ENCODE data around the gene OSTM1.
"Not testable (repeated sequence)": the region's sequence is repeated elsewhere in the genome, so short reads cannot be mapped to it uniquely, and the experiment has no call there.

OSTM1 gene

DNA sequence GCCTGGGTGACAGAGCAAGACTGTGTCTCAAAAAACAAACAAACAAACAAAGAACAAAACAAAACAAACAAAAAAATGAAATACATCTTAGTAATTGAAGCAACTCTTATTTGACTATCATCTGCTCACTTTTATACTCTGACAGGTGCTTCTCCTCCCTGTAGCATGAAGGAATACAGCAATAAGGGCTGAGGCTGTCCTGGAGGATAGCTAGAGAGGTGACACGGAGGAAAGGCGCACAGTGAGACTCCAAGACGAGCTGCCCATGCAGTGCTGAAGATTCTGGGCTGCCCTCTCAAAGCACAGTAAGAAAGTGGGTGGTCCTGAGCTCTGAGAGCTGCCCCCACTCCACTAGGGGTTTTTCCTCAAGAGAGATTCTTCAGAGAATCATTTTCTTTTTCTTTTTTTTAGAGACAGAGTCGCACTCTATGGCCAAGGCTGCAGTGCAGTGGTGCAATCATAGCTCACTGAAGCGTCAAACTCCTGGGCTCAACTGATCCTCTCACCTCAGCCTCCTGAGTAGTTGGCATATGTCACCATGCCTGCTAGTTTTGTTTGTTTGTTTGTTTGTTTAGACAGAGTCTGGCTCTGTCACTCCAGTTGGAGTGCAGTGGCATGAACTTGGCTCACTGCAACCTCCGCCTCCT lies 50.0 kb downstream of the OSTM1 start:
- no peak for DNase-seq (ENCODE audit: low read depth in 2 of 2)

DNA sequence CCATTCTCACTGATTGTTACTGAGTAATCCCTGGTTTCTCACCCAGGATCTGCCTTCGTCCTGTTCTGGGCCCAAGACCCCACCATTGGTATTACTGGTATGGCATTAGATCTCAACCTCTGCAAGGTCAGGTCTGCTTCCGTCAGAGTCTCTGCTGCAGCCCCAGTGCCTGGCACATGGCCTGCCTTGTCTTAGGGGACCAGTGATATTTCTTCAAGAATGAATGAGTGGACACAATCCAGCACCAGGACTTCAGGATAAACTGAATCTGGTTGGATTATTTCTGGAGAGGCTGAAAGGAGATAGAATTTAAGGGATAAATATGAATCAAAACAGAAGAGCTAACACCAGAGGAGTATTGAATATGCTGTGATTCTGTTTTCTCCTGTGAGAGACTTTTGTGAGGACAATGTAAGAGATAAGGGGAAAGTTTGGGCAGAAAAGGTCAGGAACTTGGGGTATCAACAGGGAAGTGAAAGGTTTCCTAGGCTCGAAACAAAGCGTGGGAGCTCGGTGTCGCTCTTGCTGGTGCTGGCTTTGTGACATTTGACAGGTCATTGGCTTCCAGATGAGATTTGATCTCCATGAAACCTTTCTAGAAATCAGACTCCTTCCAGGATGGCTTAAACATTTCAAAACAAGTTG lies 53.9 kb downstream of the OSTM1 start:
- DNase-seq (ENCODE audit: low read depth in 2 of 2): no peak

DNA sequence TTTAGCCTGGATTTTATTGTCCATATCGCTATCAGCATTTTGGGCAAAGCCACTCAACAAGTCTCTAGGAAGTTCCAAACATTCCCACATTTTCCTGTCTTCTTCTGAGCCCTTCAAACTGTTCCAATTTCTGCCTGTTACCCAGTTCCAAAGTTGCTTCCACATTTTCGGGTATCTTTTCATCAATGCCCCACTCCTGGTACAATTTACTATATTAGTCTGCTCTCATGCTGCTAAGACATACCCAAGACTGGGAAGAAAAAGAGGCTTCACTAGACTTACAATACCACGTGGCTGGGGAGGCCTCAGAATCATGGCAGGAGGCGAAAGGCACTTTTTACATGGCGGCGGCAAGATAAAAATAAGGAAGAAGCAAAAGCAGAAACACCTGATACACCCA lies 58.3 kb downstream of the OSTM1 start:
- not testable (repeated sequence) for DNase-seq (ENCODE audit: low read depth in 2 of 2)

DNA sequence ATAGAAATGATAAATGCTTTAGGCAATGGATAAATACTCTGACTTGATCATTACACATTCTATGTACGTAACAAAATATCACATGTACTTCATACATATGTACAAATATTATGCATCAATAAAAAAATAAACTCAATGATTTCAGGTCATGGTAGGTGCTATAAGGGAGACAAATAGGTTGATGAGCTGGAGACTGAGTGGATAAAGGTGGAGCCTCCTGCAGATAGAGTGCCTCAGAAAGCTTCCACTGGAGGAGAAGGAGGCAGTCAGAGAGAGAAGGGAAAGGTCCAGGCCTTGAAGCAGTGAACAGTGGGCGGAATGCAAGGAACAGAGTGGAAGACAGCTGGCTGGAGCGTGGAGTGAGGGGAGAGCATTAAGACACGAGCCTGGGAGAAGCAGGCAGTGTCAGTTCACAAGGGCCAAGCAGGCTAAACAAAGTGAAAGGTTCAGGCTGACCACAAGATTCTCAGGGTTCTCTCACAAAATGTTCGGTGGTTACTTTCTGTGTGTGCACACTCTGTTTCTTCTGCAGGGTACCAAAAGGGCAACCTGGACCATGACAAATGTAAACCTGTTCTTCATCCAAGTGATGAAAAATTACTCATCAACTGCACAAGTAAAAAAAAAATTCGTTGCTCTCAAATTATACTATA lies 60.6 kb downstream of the OSTM1 start:
- DNase-seq (ENCODE audit: low read depth in 2 of 2): no peak

DNA sequence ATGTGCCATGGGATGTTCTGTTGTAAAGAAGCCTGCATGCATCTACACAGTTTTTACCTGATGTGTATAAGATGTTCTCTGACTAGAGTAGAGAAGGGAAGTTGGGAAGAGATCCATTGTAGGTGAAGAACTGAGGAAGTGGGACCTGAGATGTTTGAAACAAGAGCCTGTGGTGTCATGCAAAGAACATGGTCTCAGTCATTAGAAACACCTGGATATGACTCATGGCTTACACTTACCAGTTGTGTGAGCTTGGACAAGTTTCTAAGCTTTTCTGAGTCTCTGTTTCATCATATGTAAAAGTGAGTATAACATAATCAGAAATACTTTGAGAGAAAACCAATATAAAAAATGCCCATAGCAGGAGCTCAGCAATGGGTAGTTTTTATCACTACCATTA lies 64.6 kb downstream of the OSTM1 start:
- no peak for DNase-seq (ENCODE audit: low read depth in 2 of 2)

DNA sequence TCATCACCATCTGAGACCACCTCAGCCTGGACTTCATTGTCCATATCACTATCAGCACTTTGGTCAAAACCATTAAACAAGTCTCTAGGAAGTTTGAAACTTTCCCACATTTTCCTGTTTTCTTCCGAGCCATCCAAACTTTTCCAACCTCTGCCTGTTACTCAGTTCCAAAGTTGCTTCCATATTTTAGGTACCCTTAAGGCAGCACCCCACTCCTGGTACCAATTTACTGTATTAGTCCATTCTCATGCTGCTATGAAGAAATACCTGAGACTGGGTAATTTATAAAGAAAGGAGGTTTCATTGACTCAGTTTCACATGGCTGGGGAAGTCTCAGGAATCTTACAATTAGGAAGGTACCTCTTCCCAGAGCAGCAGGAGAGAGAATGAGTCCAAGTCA lies 65.3 kb downstream of the OSTM1 start:
- not testable (repeated sequence) for DNase-seq (ENCODE audit: low read depth in 2 of 2)

DNA sequence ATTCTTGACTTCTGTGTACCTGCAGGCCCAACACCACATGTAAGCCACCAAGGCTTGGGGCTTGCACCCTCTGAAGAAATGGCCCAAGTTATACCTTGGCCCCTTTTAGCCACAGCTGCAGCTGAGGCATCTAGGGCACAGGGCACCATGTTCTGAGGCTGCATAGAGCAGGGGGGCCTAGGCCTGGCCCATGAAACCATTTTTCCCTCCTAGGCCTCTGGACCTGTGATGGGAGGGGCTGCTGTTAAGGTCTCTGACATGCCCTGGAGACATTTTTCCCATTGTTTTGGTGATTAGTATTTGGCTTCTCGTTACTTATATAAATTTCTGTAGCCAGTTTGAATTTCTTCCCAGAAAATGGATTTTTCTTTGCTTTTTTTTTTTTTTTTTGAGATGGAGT lies 66.2 kb downstream of the OSTM1 start:
- DNase-seq (ENCODE audit: low read depth in 2 of 2): no peak

DNA sequence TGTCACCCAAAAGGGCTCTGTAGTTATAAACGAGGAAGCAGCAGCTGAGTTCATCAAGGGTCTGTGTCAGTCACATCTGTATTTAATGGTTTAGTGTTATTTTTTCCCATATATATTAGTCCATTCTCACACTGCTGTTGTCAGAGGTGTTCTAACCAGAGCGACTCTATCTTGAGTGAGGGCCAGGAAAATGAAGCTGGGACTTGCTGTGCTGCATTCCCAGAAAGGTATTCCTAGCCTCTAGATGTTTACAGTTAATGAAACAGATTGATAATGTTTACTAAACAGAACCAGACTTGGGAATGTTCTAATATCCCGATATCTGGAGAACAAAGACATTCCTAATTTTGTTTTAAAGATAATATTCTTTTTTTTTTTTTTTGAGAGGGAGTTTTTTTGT lies 68.6 kb downstream of the OSTM1 start:
- no peak for DNase-seq (ENCODE audit: low read depth in 2 of 2)

DNA sequence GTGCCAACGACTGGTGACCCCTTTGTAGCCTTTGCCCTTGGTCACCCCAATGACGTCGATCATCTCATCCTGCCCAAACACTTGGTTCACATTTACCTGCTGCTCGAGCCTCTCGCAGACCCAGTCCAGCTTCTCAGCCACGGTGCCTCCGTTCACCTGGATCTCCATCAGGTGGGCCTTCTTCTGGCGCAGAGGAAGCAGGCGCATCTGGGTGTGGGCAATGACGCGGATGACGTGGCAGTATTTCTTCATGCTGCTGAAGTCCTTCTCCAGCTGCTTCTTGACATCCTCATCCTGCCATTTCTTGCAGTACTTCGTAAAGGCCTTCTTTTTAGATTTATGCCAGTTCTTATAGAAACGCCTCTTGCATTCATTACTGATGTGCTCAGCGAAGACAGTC lies 69.7 kb downstream of the OSTM1 start:
- no peak for DNase-seq (ENCODE audit: low read depth in 2 of 2)

DNA sequence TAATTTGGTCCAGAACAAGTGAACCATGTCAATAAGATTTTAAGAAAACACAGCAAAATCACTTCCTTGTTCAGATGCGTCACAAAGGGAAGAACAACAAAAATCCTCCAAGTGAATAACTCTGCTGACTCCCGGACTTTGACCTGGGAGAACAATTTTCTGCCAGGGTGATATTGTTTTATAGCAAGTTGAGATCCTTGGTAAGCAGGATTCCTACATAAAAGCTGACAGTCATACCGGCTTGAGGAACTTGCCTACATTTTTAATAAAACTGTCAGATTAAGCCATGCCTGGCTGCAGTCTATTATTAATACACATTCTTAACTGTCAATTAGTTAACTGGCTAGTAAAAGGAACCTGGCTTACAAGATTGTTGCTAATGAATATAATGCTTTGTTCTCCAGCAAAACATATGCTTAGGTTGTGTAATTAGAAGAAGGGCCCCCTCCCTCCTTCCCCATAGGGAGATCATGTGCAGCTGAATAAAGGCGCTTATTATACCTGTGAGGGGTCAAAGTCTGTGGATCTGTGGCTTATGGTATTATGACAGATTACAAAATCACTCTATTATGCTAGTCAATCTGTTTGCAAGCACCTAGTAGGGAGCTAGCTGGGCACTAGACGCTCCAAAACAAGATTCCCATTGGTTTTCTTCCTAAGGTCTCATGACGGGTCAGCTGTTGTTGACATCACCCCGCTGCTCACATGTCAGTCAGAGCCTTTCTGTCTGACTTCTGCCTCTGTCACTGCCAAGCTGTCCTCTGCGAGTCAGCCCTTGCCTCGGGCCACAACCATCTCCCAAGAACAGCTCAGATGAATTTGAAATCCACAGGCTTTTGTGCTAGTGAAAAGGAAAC lies 71.9 kb downstream of the OSTM1 start:
- no peak for DNase-seq (ENCODE audit: low read depth in 2 of 2)

DNA sequence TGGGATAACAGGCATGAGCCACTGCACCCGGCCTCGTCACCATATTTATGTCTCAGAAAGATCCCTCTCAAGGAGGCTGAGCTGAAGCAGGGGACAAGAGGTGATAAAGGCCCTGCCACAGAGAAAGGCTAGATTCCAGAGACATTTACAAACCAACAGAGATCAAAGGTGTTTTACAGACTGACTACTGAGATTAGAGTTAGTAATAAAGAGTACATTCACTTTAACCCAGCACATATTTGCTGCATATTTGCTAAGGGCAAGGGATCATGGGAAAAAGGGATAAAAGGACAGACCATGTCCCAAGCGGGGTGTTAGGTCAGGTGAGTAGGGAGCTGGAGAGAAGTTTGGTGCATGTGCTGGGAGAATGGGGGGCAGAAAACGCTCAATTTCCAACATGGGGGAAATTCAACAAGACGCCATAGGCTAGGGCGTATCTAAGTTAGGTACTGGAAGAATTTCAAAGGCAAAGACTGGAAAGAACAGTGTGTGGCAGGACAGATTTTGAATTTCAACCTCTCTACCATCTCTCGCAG lies 72.8 kb downstream of the OSTM1 start:
- DNase-seq (ENCODE audit: low read depth in 2 of 2): no peak

DNA sequence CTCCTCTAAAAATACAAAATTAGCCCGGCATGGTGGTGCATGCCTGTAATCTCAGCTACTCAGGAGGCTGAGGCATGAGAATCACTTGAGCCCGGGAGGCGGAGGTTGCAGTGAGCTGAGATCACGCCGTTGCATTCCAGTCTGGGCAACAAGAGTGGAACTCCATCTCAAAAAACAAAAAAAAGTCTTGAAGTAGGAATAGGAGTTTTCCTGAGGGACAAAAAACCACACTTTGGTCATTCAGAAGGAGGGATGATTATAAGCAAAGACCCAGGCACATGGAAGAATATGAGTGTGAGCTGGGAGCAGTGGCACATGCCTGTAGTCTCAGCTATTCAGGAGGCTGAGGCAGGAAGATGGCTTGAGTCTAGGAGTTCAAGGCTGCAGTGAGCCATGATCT lies 74.3 kb downstream of the OSTM1 start:
- DNase-seq (ENCODE audit: low read depth in 2 of 2): not testable (repeated sequence)

DNA sequence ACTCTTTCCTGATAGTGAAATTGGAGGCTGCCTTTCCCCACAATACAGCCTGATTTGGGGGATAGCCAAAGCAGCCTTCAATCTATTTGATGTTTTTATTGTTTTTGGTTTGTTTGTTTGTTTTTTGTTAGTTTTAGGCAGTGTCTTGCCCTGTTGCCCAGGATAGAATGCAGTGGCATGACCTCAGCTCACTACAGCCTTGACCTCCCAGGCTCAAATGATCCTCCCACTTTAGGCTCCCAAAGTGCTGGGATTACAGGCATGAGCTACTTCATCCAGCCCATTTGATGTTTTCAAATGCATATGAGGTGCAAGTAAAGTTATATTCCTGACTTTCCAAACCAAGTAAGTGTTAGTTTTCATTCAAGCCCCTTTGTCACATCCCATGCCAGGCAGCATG lies 75.2 kb downstream of the OSTM1 start:
- DNase-seq (ENCODE audit: low read depth in 2 of 2): no peak

DNA sequence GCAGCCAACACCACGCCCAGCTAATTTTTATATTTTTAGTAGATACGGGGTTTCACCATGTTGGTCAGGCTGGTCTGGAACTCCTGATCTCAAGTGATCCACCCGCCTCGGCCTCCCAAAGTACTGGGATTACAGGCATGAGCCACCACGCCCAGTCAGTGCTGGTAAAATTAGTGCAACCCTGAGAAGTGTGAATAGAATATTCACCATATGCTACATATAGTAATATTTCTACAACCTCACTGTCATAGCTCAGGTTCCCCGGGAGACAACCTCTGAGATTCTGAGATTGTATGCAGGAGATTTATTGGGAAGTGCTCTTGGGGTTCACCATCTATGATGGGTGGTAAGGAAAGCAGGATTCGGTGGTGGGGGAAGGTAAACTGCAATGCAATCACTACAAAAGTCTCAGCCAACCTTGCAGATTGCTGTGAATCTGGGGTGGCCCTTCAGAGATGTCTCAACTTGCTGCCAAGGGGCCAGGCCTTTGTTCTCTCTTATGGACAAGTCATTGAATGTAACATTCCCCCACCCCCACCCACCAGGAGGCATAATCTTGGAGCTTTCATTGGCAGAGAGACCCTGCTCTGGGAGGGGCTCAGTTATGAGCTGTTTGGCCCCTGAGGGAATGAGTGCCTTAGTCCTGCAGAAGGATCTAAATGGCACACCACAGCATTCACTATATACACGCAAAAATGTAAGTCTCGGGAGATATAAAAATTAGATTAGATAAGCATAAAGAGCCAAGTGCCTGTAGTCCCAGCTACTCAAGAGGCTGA lies 82.6 kb downstream of the OSTM1 start:
- no peak for DNase-seq (ENCODE audit: low read depth in 2 of 2)
